Muscle of leg (tissue), 11 donors: ENCODE data around the gene MYRIP. TPM values are rescaled to one million over a fixed set of nuclear protein-coding genes. Genes with fewer than 3 reads are reported as not detected.

ENCODE experiments used
- DNase-seq: peaks from one replicate; pipeline ENCODE4 v3.0.0; 2013
- H3K27ac ChIP-seq: one replicate; pipeline ENCODE4 v1.5.1; 2013; ENCODE audit warnings: mild to moderate bottlenecking, low read length, control low read depth
- H3K27me3 ChIP-seq: one replicate; pipeline ENCODE4 v1.6.1; 2013; ENCODE audit warnings: low read length; ENCODE audit not compliant: control insufficient read depth, insufficient read depth
- H3K36me3 ChIP-seq: one replicate; pipeline ENCODE4 v1.6.1; 2013; ENCODE audit warnings: low read length; ENCODE audit not compliant: control insufficient read depth, insufficient read depth
- H3K4me1 ChIP-seq: one replicate; pipeline ENCODE4 v1.6.1; 2013; ENCODE audit warnings: low read length; ENCODE audit not compliant: control insufficient read depth, insufficient read depth
- H3K4me3 ChIP-seq: one replicate; pipeline ENCODE4 v1.5.1; 2013; ENCODE audit warnings: low read length, control low read depth
- H3K9me3 ChIP-seq: replicated peaks from 2 replicates; pipeline ENCODE4 v1.6.1; 2013; ENCODE audit warnings: low read depth, low read length; ENCODE audit not compliant: control insufficient read depth
- WGBS: methylation state at CpG from one replicate; pipeline ENCODE4 v1.1.5; 2013; ENCODE audit warnings: missing lambda C conversion rate; ENCODE audit not compliant: insufficient coverage; 5-methylcytosine and 5-hydroxymethylcytosine counted together
- polyA plus RNA-seq, 8 donors: library from polyadenylated mRNA; unstranded; fragments of 120-200 nt; gene quantifications; one replicate each; pipeline versions ENCODE4 v1.2.1 to v1.2.3, GENCODE V29; 2013; ENCODE audit warnings: inconsistent platforms in 1 of 8, low replicate concordance in 1 of 8; ENCODE audit not compliant: insufficient read length in 8 of 8, insufficient read depth in 1 of 8
- total RNA-seq: library from RNA; stranded (reverse); fragments of 120-200 nt; gene quantifications from one replicate; pipeline ENCODE4 v1.2.4, GENCODE V29; 2013

MYRIP gene
- total and polyA plus RNA-seq, 9 donors: 0.43 to 1.3 (median 0.75) TPM

- H3K9me3 ChIP-seq: no peaks in the 10 kb centered on the region
- DNase-seq: no peak
- no peaks in the 10 kb centered on the region for H3K27me3 ChIP-seq
- 83% methylated on average over 2 of the region's 2 CpGs for WGBS
- H3K4me3 ChIP-seq: no peak overlapping the region
- no peak overlapping the region for H3K27ac ChIP-seq
- H3K36me3 ChIP-seq: no peaks in the 10 kb centered on the region
- no peaks in the 10 kb centered on the region for H3K4me1 ChIP-seq
Observed at GRCh38 chr3:39919281-39919680, 109.9 kb downstream of the MYRIP start.

- Histone ChIP-seq H3K9me3 (no peaks in the 10 kb centered on the region), H3K4me3 (no peak overlapping the region), H3K27ac (no peak overlapping the region), H3K36me3 (no peaks in the 10 kb centered on the region), H3K27me3 (no peaks in the 10 kb centered on the region), H3K4me1 (no peaks in the 10 kb centered on the region)
- DNase-seq: no peak
- no CpG with 5 or more reads among the region's 1 CpG for WGBS
Observed at GRCh38 chr3:39920271-39920670, 110.9 kb downstream of the MYRIP start.

GRCh38 chr3:39927479-39927878 lies 118.1 kb downstream of the MYRIP start:
- H3K9me3 ChIP-seq: no peaks in the 10 kb centered on the region
- H3K27me3 ChIP-seq: no peaks in the 10 kb centered on the region
- WGBS: no CpG with 5 or more reads among the region's 2 CpGs
- H3K4me1 ChIP-seq: no peaks in the 10 kb centered on the region
- H3K27ac ChIP-seq: no peak overlapping the region
- no peaks in the 10 kb centered on the region for H3K36me3 ChIP-seq
- DNase-seq: no peak
- no peak overlapping the region for H3K4me3 ChIP-seq

GRCh38 chr3:39933986-39934693 lies 124.7 kb downstream of the MYRIP start:
- H3K27me3 ChIP-seq: no peaks in the 10 kb centered on the region
- no peaks in the 10 kb centered on the region for H3K36me3 ChIP-seq
- H3K27ac ChIP-seq: no peak overlapping the region
- no peak overlapping the region for H3K4me3 ChIP-seq
- no peaks in the 10 kb centered on the region for H3K4me1 ChIP-seq
- no peaks in the 10 kb centered on the region for H3K9me3 ChIP-seq
- 56% methylated on average over 1 of the region's 1 CpG for WGBS
- no peak for DNase-seq

- Histone ChIP-seq H3K9me3 (no peaks in the 10 kb centered on the region), H3K4me3 (no peak overlapping the region), H3K27me3 (no peaks in the 10 kb centered on the region), H3K27ac (no peak overlapping the region), H3K36me3 (no peaks in the 10 kb centered on the region), H3K4me1 (no peaks in the 10 kb centered on the region)
- 65% methylated on average over 4 of the region's 5 CpGs for WGBS
- no peak for DNase-seq
Observed at GRCh38 chr3:39934696-39935095, 125.3 kb downstream of the MYRIP start.

GRCh38 chr3:39935261-39935660 lies 125.9 kb downstream of the MYRIP start:
- no peak for DNase-seq
- Histone ChIP-seq H3K9me3 (no peaks in the 10 kb centered on the region), H3K36me3 (no peaks in the 10 kb centered on the region), H3K27me3 (no peaks in the 10 kb centered on the region), H3K27ac (no peak overlapping the region), H3K4me3 (no peak overlapping the region), H3K4me1 (no peaks in the 10 kb centered on the region)
- no CpG with 5 or more reads among the region's 1 CpG for WGBS

GRCh38 chr3:39936848-39937247 lies 127.4 kb downstream of the MYRIP start:
- H3K36me3 ChIP-seq: no peaks in the 10 kb centered on the region
- H3K27me3 ChIP-seq: no peaks in the 10 kb centered on the region
- no peaks in the 10 kb centered on the region for H3K4me1 ChIP-seq
- no peak for DNase-seq
- H3K4me3 ChIP-seq: no peak overlapping the region
- no CpG with 5 or more reads among the region's 1 CpG for WGBS
- H3K9me3 ChIP-seq: no peaks in the 10 kb centered on the region
- H3K27ac ChIP-seq: no peak overlapping the region

- no peak overlapping the region for H3K27ac ChIP-seq
- no peak overlapping the region for H3K4me3 ChIP-seq
- no peaks in the 10 kb centered on the region for H3K36me3 ChIP-seq
- no peaks in the 10 kb centered on the region for H3K9me3 ChIP-seq
- no peaks in the 10 kb centered on the region for H3K27me3 ChIP-seq
- DNase-seq: no peak
- H3K4me1 ChIP-seq: no peaks in the 10 kb centered on the region
Observed at GRCh38 chr3:39937315-39937714, 127.9 kb downstream of the MYRIP start.

- no CpG with 5 or more reads among the region's 1 CpG for WGBS
- no peaks in the 10 kb centered on the region for H3K36me3 ChIP-seq
- no peak for DNase-seq
- no peaks in the 10 kb centered on the region for H3K27me3 ChIP-seq
- no peak overlapping the region for H3K4me3 ChIP-seq
- H3K9me3 ChIP-seq: no peaks in the 10 kb centered on the region
- H3K4me1 ChIP-seq: no peaks in the 10 kb centered on the region
- no peak overlapping the region for H3K27ac ChIP-seq
Observed at GRCh38 chr3:39937874-39938273, 128.5 kb downstream of the MYRIP start.

GRCh38 chr3:39941931-39942330 lies 132.5 kb downstream of the MYRIP start:
- Histone ChIP-seq H3K36me3 (no peaks in the 10 kb centered on the region), H3K9me3 (no peaks in the 10 kb centered on the region), H3K4me1 (no peaks in the 10 kb centered on the region), H3K4me3 (no peak overlapping the region), H3K27me3 (no peaks in the 10 kb centered on the region), H3K27ac (no peak overlapping the region)
- WGBS: 79% methylated on average over 3 of the region's 5 CpGs
- no peak for DNase-seq
